Fibroblast of skin of right biceps (primary cell): ENCODE data around the gene ATAD3B.
"Not testable (repeated sequence)": the region's sequence is repeated elsewhere in the genome, so short reads cannot be mapped to it uniquely, and the experiment has no call there.

Source experiments
- DNase-seq: peaks from one replicate; pipeline ENCODE4 v3.0.0-alpha.2; 2013

ATAD3B gene

GRCh38 chr1:1482856-1483255, 11.3 kb downstream of the ATAD3B start:
- no peak for DNase-seq

GRCh38 chr1:1483714-1484113, 12.1 kb downstream of the ATAD3B start:
- DNase-seq: no peak

GRCh38 chr1:1484976-1485750, 13.6 kb downstream of the ATAD3B start:
- not testable (repeated sequence) for DNase-seq

GRCh38 chr1:1485755-1486317, 14.3 kb downstream of the ATAD3B start:
- not testable (repeated sequence) for DNase-seq

- DNase-seq: no peak
Measured at GRCh38 chr1:1487701-1488100, 16.1 kb downstream of the ATAD3B start.

GRCh38 chr1:1489231-1489630, 17.7 kb downstream of the ATAD3B start:
- DNase-seq: no peak

GRCh38 chr1:1489861-1490260, 18.3 kb downstream of the ATAD3B start:
- DNase-seq: no peak

GRCh38 chr1:1490633-1491230, 19.2 kb downstream of the ATAD3B start:
- DNase-seq: no peak

- no peak for DNase-seq
Measured at GRCh38 chr1:1491601-1492000, 20.0 kb downstream of the ATAD3B start.

- DNase-seq: not testable (repeated sequence)
Measured at GRCh38 chr1:1494311-1494710, 22.7 kb downstream of the ATAD3B start.

GRCh38 chr1:1495461-1495975, 24.0 kb downstream of the ATAD3B start:
- DNase-seq: not testable (repeated sequence)

- peak; percentile 55 for DNase-seq
Measured at GRCh38 chr1:1504777-1505365, 33.3 kb downstream of the ATAD3B start.

- DNase-seq: not testable (repeated sequence)
Measured at GRCh38 chr1:1505366-1505798, 33.8 kb downstream of the ATAD3B start.

- DNase-seq: not testable (repeated sequence)
Measured at GRCh38 chr1:1505801-1506200, 34.2 kb downstream of the ATAD3B start.

GRCh38 chr1:1507305-1507704, 35.7 kb downstream of the ATAD3B start:
- no peak for DNase-seq

GRCh38 chr1:1508775-1509464, 37.4 kb downstream of the ATAD3B start:
- DNase-seq: not testable (repeated sequence)

- not testable (repeated sequence) for DNase-seq
Measured at GRCh38 chr1:1509465-1509850, 37.9 kb downstream of the ATAD3B start.

GRCh38 chr1:1510912-1511532, 39.5 kb downstream of the ATAD3B start:
- peak; percentile 35 for DNase-seq

- DNase-seq: peak; percentile 98
Measured at GRCh38 chr1:1511533-1512285, 40.1 kb downstream of the ATAD3B start, which contains the start of gene ATAD3A. ATAD3A (plus strand) TSS chr1:1512162; CDS start chr1:1512269, 107 bp downstream.

- DNase-seq: not testable (repeated sequence)
Measured at GRCh38 chr1:1512425-1512824, 40.9 kb downstream of the ATAD3B start.

GRCh38 chr1:1513675-1514074, 42.1 kb downstream of the ATAD3B start:
- not testable (repeated sequence) for DNase-seq
